MM.1S (cell line): ENCODE data around the gene HMX2.

Experiments
- DNase-seq: peaks from one replicate; pipeline ENCODE4 v3.0.0-alpha.2; 2015
- H2AFZ ChIP-seq: fragments of 300-600 bp; sonication (generic); 2 replicates; pipeline ENCODE4 v1.6.0; 2016; ENCODE audit warnings: antibody characterized with exemption, low read length
- H3F3A ChIP-seq: fragments of 300-600 bp; sonication (generic); 2 replicates; pipeline ENCODE4 v1.6.1; 2016; ENCODE audit warnings: mild to moderate bottlenecking, antibody characterized with exemption, low read length, moderate library complexity, mixed read lengths; ENCODE audit not compliant: insufficient read depth
- H3K27ac ChIP-seq: fragments of 300-600 bp; sonication (generic); 2 replicates; pipeline ENCODE4 v1.5.1; 2016; ENCODE audit warnings: mild to moderate bottlenecking, low read length
- H3K27me3 ChIP-seq: fragments of 300-600 bp; sonication (generic); replicated peaks from 2 replicates; pipeline ENCODE4 v1.6.0; 2016; ENCODE audit warnings: low read length; ENCODE audit not compliant: insufficient read depth
- H3K36me3 ChIP-seq: fragments of 300-600 bp; sonication (generic); replicated peaks from 2 replicates; pipeline ENCODE4 v1.6.1; 2016; ENCODE audit warnings: mild to moderate bottlenecking, low read length, mixed read lengths; ENCODE audit not compliant: insufficient read depth
- H3K4me1 ChIP-seq: fragments of 300-600 bp; sonication (generic); 2 replicates; pipeline ENCODE4 v1.6.1; 2016; ENCODE audit warnings: low read length, mixed read lengths
- H3K4me2 ChIP-seq: fragments of 300-600 bp; sonication (generic); 2 replicates; pipeline ENCODE4 v1.6.0; 2016; ENCODE audit warnings: low read depth, low read length
- H3K4me3 ChIP-seq: fragments of 300-600 bp; sonication (generic); 2 replicates; pipeline ENCODE4 v1.5.1; 2016; ENCODE audit warnings: low read length, mixed read lengths
- H3K79me2 ChIP-seq: fragments of 300-600 bp; sonication (generic); 2 replicates; pipeline ENCODE4 v1.6.1; 2016; ENCODE audit warnings: mixed run types, low read length, mixed read lengths
- H3K9ac ChIP-seq: fragments of 300-600 bp; sonication (generic); 2 replicates; pipeline ENCODE4 v1.6.1; 2016; ENCODE audit warnings: low read length, mixed read lengths
- H3K9me2 ChIP-seq: fragments of 300-600 bp; sonication (generic); replicated peaks from 2 replicates; pipeline ENCODE4 v1.6.1; 2016; ENCODE audit warnings: mild to moderate bottlenecking, low read length, mixed read lengths; ENCODE audit not compliant: insufficient read depth
- H3K9me3 ChIP-seq: fragments of 300-600 bp; sonication (generic); replicated peaks from 2 replicates; pipeline ENCODE4 v1.6.1; 2016; ENCODE audit warnings: mild to moderate bottlenecking, low read length, mixed read lengths; ENCODE audit not compliant: insufficient read depth
- H4K20me1 ChIP-seq: fragments of 300-600 bp; sonication (generic); 2 replicates; pipeline ENCODE4 v1.6.1; 2016; ENCODE audit warnings: mild to moderate bottlenecking, low read length, moderate library complexity, mixed read lengths; ENCODE audit not compliant: insufficient read depth
- CTCF ChIP-seq: fragments of 300-600 bp; sonication (generic); IDR thresholded peaks from 2 replicates; pipeline ENCODE4 v1.5.1; 2016; ENCODE audit warnings: antibody characterized with exemption, low read length, mixed read lengths
- EZH2 ChIP-seq: fragments of 300-600 bp; sonication (generic); optimal IDR thresholded peaks from 2 replicates; pipeline ENCODE3; 2017; ENCODE audit warnings: low read depth, mild to moderate bottlenecking, antibody characterized with exemption, low read length, mixed read lengths
- EZH2phosphoT487 ChIP-seq: fragments of 300-600 bp; sonication (generic); IDR thresholded peaks from 2 replicates; pipeline ENCODE4 v1.6.1; 2018; ENCODE audit warnings: antibody characterized with exemption, low read length

HMX2 gene

GRCh38 chr10:123149162-123149567 is 1.2 kb downstream of the HMX2 start:
- TF ChIP-seq CTCF (no peak), EZH2 (no peak)
- no peaks in the 10 kb centered on the region for H3K36me3 ChIP-seq

GRCh38 chr10:123149568-123150270 is 1.8 kb downstream of the HMX2 start:
- no peaks in the 10 kb centered on the region for H3K36me3 ChIP-seq
- H3K79me2 ChIP-seq, result peaks cover 6% of the 10 kb centered on the region
- no peaks in the 10 kb centered on the region for H4K20me1 ChIP-seq
- no peaks in the 10 kb centered on the region for H3K9me2 ChIP-seq
- no peak overlapping the region for H3K4me3 ChIP-seq
- no peaks in the 10 kb centered on the region for H3F3A ChIP-seq
- H3K9me3 ChIP-seq, result no peaks in the 10 kb centered on the region
- H3K4me1 ChIP-seq, result peaks cover 5% of the 10 kb centered on the region; the same call in 1 of the 2 replicates
- DNase-seq, result no peak
- no peak overlapping the region for H3K9ac ChIP-seq
- H2AFZ ChIP-seq, result no peak overlapping the region
- TF ChIP-seq EZH2, result no peak
- no peak for TF ChIP-seq CTCF
- H3K27me3 ChIP-seq, result peaks cover 14% of the 10 kb centered on the region
- no peak overlapping the region for H3K4me2 ChIP-seq
- no peak overlapping the region for H3K27ac ChIP-seq

More at GRCh38 chr10:123149162-123149567, 1.2 kb downstream of the HMX2 start:
- no peaks in the 10 kb centered on the region for H3K9me2 ChIP-seq
- H3K4me2 ChIP-seq, result no peak overlapping the region
- no peaks in the 10 kb centered on the region for H3K9me3 ChIP-seq
- H3F3A ChIP-seq, result no peaks in the 10 kb centered on the region
- DNase-seq, result no peak
- no peak overlapping the region for H3K9ac ChIP-seq
- peaks cover under 1% of the 10 kb centered on the region; the same call in 1 of the 2 replicates for H3K79me2 ChIP-seq
- peaks cover 19% of the 10 kb centered on the region for H3K27me3 ChIP-seq
- no peaks in the 10 kb centered on the region for H4K20me1 ChIP-seq
- H2AFZ ChIP-seq, result no peak overlapping the region
- peaks cover 5% of the 10 kb centered on the region; the same call in 1 of the 2 replicates for H3K4me1 ChIP-seq
- H3K27ac ChIP-seq, result no peak overlapping the region
- H3K4me3 ChIP-seq, result no peak overlapping the region

- peaks cover 5% of the 10 kb centered on the region; the same call in 1 of the 2 replicates for H3K4me1 ChIP-seq
Observed at GRCh38 chr10:123150271-123150985, 2.5 kb downstream of the HMX2 start.

More at GRCh38 chr10:123150271-123150985, 2.5 kb downstream of the HMX2 start:
- peaks cover under 1% of the 10 kb centered on the region; the same call in 1 of the 2 replicates for H3K36me3 ChIP-seq
- H3K27ac ChIP-seq, result no peak overlapping the region
- DNase-seq, result no peak
- no peak overlapping the region for H3K4me2 ChIP-seq
- no peaks in the 10 kb centered on the region for H3K9me3 ChIP-seq
- no peak for TF ChIP-seq CTCF
- no peak for TF ChIP-seq EZH2phosphoT487
- no peak for TF ChIP-seq EZH2
- peaks cover 13% of the 10 kb centered on the region for H3K79me2 ChIP-seq
- no peaks in the 10 kb centered on the region for H3F3A ChIP-seq
- H3K27me3 ChIP-seq, result peaks cover 7% of the 10 kb centered on the region; the same call in 1 of the 2 replicates
- H2AFZ ChIP-seq, result no peak overlapping the region
- no peaks in the 10 kb centered on the region for H3K9me2 ChIP-seq
- H3K9ac ChIP-seq, result no peak overlapping the region
- H3K4me3 ChIP-seq, result no peak overlapping the region
- H4K20me1 ChIP-seq, result no peaks in the 10 kb centered on the region
